IPS-NIHi11 (cell line): ENCODE results near the gene RGMA.

Source experiments
- DNase-seq: peaks from one replicate; pipeline ENCODE4 v3.0.0; 2012; ENCODE audit warnings: mixed read lengths, low spot score

RGMA gene

DNA sequence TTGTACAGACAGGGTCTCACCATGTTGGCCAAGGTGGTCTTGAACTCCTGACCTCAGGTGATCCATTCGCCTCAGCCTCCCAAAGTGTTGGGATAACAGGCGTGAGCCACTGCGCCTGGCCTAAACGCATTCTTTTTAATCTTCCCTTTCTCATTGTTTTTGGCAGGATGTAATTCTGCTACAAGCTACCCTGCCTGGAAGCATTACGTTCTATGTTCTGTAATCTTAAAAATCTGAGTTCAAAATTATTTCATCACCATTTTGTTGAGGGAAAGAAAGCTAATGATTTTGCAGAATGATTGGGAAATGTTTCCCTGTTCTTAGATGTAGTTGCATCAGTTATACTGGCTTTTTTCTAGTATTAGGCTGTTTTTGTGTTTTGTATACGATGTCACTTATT, 71.5 kb downstream of the RGMA start:
- DNase-seq = no peak

- no peak for DNase-seq
Measured at GRCh38 chr15:93012786-93013185, 76.2 kb downstream of the RGMA start.

DNA sequence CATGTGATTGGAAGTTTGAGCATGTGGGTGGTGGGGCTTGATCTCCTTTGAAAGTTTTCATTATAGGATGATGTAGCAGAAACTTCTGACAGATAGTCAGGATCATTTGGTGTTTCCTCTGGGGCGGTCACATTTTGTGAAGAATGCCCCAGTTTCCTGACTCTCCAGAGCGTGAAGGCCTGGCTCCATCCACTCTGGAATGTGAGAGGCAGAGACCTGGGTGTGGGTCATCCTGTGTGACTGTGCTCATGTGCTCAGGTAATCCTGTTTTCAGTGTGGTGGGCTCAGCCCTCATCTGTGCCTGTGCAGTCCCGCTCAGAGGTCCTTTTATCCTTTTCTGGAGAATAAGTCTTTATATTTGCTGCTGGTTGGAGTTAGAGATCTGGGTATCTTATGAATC, 81.0 kb downstream of the RGMA start:
- no peak for DNase-seq

GRCh38 chr15:93005133-93005532, 83.9 kb downstream of the RGMA start:
- DNase-seq = no peak

- DNase-seq = no peak
Measured at GRCh38 chr15:93001881-93002280, 87.1 kb downstream of the RGMA start.

GRCh38 chr15:93001156-93001555, 87.9 kb downstream of the RGMA start:
- DNase-seq = no peak

DNA sequence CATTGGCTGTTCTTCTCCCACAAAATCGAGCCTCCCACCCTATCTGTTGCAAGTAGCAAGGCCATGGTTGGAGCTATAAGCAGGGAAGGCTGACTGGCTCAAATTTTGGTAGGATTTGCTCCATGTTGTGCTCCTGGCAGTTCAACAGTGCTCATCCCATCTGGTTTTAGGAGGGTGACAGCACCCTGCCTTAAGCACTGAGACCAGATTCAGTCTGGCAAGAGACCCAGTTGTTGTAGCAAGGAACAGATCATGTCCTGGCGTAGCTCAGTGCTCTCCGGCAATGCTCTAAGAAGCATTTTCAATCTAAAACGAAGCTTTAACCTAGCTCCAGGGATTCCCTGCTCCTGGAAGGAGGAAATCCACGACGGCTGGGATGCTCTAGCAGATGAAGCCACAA, 91.2 kb downstream of the RGMA start:
- no peak for DNase-seq

DNA sequence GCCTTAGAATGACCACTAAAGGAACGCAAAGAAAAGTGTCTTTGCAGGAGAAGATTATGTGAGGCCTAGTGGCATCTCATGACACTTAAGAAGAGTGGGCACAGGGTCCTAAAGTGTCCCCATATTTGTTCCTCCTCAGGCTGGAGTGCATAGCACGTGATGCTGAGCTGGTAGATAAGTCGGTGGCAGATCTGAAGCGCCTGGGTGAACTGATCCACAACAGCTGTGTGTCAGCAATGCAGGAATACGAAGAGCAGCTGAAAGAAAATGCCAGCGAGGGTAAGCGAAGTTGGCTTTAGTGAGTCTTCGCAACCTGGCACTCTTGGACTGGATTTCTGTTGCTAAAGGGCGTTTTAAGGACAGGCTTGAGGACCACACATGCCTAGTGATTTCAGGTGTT, 96.3 kb downstream of the RGMA start:
- DNase-seq = no peak

- DNase-seq = no peak
Measured at GRCh38 chr15:92990031-92990430, 99.0 kb downstream of the RGMA start.

- DNase-seq = no peak
Measured at GRCh38 chr15:92989470-92989869, 99.5 kb downstream of the RGMA start.
